Femur (tissue), 1 donor: ENCODE measurements around the gene DNAH10.

ENCODE experiments used
- DNase-seq: peaks from one replicate; pipeline ENCODE4 v3.0.0-alpha.2; 2017

The DNAH10 gene

DNA sequence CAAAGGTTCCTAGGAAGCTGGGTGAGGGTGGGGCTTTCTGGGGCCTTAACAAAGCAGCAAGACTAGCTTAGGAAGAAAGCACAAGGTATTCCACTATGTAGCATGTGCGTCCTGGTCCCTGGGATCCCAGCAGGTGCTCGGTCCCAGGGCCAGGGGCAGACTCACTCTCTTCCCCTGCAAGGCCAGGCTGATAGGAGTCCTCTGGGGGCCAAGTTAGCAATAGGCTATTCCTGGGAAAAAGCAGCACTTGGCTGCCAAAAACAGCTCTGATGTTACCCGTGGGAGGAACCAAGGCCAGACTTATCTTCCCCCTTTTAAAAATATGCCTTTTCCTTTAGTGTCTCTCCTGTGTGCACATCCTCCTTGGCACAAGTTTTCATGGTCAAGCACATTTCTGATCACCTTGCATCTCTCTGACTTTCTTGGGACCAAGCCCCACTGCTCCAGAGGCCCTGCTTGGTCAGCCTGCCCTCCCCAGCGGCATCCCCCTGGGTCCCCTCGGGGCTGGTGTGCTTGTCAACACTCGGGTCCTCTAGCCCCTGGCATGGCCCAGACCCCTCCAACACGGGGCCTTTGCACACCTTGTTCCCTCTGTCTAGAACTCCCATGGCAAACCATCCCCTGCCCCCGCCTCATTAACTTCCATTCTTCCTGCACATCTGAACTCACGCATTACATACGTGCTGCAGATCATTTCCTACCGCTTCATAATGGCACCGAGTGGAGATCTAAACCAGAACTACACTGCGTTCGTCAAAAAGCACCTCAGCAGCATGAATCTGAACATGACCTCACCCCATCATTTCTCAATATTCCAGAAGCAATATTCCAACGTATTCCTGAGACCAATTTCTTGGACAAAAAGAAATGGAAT, 188.6 kb downstream of the DNAH10 start:
- no peak for DNase-seq

DNA sequence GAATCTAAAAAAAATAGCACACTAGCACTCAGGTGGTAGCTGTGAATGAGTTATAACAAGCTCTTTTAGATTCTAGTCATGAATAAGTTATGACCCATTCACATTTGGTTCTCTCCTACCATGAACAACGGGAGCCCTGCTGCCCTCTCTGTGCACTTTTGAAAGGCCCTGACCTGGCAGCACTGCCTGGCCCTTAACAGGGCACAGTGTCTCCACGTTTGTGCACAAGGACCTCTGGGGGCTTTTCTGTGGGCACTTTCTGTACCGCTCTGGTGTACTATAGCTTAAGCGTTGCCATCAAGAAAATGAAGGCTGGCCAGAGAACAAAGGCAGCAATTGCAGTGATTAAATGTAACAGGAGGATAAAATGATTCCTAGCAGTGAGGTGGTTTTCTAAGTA, 189.4 kb downstream of the DNAH10 start:
- no peak for DNase-seq

DNA sequence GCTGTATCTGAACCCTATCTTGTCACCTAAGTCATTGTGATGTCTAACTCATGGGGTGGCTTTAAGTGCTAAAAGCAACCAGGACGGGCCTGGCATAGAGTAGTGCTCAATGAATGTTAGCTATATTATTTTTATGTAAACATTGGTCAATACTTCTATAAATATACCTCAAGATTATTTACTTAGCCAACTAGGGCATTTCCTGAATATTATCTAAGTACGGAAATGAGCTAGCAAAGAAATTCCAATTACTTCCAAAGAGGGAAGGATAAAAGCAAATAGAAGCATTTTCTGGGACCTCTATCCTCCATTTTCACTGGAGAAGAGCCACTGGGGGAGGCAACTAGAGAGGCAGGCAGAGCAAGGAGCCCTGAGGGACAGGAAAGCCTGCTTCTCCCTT, 189.9 kb downstream of the DNAH10 start:
- DNase-seq, result no peak

DNA sequence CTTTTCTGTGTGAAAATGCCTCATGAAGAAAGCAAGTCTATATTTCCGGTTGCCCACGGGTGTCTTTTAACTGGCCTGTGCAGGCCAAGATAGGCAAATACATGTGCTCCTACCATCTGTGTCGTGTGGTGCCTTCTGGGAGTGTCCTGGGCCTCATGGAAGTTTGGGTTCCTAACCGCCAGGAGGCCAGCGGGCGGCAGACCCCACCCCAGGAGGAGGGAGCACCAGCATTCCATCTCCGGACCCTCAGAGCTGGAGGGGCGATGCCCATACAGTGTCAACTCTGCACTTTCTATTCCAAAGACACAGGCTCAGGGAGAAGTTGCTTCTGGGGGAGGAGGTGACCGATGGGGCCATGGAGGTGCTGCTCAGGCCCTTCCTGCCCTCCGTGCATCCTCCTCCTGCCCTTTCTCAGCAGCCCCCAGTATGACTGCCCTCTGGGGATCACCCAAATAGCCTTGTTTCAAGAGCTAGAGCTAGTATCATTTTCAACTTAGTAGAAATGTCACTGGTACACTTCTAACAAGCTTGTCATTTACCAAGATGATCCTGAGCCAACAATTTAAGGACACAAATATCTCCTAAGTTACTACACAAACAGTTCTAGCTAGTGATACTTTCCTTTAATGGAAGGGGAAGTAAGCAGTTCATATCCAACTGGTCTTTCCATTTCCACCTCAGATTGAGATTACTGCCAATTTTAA, 192.7 kb downstream of the DNAH10 start:
- no peak for DNase-seq

GRCh38 chr12:123956249-123956648, 194.1 kb downstream of the DNAH10 start:
- no peak for DNase-seq

DNA sequence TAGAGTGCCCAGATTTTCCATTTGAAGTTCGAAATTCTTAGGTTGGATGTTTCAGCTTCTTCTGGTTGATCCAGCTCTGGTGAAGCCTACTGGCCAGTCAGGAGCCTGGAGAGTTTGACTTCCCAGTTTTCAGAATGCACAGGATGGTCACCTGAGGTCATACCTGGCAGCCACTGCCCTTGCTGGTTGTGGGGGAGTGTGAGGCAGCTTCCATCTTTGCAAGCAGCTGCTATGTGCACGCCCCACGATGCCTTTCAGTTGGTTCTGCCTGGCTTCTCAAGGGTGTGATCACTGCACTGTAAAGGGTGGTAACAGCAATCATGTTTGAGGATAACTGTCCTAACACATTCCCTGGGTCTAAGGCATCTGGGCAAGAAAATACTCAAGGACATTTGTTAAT, 195.1 kb downstream of the DNAH10 start:
- DNase-seq, result no peak

DNA sequence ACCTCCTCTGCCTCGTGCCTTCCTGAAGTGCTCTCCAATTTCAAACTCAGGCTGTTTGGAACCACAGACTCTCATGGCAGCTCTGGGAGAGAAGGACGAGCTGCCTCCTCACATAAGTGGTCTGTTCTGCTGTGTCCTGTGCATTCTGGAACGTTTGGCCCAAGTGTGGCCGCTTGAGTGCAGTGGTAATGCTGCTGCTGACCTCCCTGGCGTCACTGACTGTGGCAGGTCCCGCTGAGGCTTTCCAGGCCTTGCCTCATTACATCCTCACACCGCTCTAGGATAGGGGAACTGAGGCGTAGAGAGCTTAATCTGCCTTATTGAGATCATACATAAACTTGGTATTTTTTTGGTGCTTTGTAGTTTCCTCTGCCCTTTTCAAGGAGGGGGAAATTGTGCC, 196.4 kb downstream of the DNAH10 start:
- DNase-seq, result no peak

- no peak for DNase-seq
Measured at GRCh38 chr12:123958876-123959275, 196.8 kb downstream of the DNAH10 start.

- no peak for DNase-seq
Measured at GRCh38 chr12:123960029-123960735, 198.1 kb downstream of the DNAH10 start.

DNA sequence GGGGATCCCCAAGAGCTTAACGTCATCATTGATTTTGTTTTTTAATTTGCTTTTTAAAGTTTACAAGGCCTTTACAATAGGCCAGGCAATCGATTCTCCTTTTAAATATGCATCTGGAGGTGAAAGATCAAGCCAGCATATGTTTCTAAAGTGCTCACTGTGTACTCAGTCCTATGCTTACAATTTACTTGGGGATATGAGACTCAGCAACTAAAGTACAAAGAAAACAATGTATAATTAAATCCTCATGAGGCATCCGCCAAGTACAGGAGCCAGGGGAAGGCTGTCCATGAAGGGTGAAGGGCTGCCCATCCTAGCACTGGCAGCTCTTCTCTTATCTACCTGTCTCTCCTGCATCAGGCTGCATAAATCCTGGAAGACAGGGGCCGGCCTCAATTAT, 198.8 kb downstream of the DNAH10 start:
- no peak for DNase-seq

DNA sequence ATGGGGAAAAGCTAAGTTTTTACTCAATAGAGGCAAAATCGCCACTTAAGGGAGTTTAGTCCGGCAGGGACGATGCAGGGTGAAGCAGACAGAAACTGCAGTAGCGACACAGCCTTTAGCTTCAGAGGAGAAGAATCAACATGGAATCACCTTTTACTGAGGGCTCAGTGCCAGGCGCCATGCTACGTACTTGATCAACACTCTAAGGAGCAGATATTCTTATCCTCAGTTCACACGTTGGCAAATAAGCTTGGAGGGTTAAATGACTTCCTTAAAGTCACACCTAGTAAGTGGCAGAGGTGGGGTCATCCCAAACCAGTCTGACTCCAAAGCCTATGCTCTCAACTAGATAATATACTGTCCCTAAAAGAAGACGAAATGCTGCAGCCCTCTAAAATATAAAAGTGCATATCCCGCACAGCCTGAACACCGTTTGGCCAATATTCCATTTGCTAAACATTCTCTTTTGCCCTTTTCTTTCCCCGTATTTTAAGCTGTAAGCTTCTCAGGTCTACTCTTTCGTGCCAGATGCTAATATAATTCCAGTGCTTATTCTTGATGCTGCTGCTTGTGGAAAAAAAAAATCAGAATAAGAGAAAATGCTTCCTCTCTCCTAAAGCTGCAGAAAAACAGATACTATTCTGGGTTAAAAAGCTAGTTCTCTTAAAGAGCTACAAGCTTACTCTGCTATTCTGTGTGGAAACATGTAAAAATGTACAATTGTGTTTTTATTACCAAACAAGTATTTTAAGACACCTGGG, 199.7 kb downstream of the DNAH10 start:
- no peak for DNase-seq

DNA sequence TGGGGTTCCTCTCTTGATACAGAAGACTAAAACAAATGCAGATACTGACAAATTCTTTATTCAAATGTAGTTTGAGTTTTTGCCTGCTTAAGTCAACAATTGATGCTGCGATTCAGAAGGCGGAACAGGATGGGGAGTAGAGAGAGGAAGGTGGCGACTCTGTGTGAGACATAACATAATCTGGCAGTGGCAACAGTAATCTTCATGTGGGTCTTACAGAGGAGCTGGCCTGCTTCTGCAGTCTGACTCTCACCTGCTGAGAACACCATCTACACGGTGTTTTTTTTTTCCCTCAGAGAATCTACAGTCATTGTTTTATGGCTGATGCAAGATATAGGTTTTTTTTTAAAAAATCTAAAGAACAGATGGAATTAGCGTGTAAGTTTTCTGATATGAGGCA, 200.4 kb downstream of the DNAH10 start:
- no peak for DNase-seq

DNA sequence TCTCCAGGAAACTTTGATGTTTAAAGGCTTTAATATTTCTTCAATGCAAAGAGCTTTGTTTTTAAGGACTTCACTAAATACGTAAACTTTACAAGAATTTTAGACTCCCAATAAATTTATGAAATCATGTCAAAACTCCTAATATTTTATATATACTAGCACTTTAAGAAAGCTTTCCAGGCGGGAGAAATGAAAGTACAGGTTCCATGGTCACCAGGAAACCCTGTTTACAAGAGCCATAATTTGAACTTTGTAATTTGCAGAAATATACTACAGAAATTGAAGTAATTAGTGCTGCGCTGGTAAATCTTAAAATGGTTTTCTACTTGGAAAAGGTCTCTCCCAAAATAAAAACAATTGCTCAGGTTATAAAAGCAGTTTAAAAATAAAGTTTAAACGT, 201.7 kb downstream of the DNAH10 start:
- DNase-seq, result no peak

DNA sequence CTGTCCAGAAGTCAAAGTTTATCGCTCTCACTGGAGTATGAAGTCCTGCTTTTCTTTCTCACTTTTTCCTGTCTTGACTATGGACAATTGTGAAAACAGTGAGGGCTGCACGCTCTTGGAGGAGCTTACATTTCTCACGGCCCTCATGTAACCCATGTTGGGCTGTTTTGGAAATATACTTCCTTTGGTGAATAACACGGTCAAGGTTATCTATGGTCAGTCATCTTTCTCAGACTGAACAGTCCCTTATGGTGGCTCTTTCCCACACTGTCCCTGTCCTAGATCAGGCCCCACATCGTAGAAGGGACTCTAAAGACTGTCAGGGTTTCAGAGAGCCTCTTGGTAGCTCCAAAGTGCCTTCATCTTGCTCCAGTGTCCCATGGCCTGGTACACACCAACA, 203.3 kb downstream of the DNAH10 start:
- no peak for DNase-seq

DNA sequence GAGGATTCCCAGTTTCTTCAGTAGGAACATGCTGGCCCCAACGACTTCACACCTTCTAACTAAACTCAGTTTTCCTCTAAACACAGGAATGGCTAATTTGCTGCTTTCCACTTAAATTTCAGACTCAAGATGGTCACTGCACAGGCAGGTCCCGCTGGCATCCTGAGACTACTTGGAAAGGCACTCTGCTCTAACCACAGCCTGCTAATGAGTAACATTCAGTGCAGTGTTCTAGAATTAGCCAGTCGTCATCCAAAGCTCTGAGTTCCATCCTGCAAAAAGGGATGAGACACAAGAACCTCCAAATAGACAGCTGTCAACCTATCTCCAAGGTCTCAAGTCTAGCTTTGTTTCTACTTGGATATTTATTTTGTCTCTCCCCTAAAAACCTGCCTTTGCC, 204.5 kb downstream of the DNAH10 start:
- DNase-seq, result no peak

DNA sequence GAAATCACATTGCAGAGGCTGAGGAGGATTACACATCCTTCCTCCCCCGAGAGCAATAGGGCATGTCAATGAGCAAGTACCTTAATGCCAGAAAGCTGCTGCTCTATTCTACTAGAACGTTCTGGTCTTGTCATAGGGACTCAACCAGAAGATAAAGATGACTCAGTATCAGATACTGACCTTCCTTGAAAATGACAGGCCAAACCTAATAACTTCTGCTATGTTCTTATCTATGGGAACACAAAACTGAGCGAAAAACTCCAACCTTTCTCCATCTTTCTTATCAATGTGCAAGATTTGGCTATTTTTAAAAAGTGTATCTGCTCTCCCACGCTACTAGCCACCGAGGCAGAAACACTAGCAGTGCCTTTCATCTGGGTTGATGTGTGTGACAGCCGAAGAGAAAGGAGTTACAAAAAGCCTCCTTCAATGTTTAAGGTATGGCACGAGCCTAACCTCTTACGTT, 205.1 kb downstream of the DNAH10 start:
- no peak for DNase-seq

DNA sequence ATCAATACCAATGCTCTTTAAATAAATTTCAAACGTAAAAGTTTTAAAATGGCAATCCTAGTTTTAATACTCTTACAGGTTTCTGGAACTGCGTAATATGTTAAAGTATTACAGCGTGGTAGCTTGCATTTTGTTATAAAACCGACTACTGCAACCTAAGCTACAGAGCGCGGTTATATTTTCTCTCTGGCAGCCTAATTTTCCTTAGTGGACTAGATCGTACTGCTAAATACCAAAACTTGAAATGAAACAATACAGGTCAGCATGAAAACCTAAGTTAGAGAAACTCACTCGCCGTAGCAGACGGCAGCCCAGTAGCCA, 209.3 kb downstream of the DNAH10 start:
- no peak for DNase-seq

DNA sequence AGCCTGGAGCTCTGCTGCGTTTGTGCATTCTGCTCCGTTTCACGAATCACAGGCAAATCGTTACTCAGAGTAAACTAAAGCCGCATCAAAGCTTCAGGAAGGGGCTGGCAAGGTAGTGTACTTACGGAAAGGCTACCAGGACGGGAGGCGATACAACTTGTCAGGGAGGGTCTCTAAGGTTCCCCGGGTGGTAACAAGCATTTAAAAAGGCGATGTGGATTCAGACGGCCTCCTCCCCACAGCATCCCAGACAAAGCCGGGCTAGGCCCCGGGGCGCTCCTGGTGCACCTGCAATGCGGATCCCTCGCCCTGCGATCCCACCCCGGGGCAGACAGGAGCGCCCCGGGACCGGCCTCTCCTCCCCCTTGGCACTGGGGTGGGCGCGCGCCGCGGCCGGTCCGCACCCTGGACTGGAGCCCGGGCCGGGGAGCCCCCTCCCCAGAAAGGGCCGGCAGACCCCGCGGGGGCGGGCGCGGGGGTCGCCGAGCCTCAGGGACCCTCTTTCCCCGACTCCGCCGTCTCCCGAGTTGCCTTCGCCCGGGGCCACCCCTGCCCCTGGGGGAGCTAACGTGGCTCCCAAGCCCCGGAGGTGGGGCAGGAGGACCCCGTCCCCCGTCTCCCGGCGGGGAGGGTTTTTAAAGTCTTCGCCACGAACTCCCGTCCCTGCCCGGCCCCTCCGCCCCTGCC, 209.8 kb downstream of the DNAH10 start:
- DNase-seq, result peak; percentile 47

DNA sequence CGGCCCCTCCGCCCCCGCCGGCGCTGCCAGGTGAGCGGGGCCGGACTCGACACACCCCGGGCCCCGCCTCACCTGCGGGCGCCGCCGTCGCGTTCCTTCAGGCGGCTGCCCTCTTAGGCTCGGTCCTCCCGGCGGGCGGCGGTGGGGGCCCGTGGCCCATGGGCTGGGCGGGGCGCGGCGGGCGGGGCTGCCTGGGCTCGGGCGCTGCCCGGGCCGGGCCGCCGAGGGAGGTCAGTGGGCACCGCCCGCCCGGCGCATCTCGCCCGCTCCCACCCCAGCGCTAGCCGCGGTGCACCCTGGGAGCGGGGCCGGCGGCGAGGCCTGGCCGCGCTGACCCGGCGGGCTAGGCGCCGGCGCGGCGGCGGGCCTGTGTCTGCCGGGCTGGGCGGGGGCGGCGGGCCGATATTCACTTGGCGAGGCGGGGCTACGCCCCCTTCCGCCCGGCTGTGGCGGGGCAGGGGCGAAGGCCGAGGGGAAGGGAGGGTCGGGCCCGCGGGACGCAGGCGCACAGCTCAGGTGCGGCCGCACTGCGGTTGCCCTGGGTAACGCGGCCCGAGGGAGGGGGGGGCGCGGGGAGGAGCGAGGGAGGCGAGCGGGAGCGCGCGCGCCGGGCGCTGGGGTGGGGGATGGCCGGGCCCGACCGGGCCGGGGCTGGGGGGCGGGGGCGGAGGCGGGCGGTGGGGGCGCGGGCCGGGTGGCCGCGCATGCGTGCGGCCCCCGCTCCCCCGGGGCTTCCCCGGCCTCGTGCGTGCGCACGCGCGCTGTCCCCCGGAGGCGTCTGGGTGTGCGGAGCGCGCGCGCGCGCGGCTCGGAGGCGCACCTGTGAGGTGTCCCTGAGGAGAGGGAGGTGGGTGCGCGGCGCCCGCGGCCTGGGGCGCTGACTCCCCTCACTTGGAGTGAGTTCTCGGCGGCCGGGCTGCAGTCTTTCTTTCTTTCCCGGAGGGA, 210.6 kb downstream of the DNAH10 start, which contains the start of the genes CCDC92 and ZNF664:
TSS of gene CCDC92 (minus strand) at position 375 of the 945 bp plus-strand sequence. CDS start 28,526 bp downstream, outside the sequence.
TSS of gene ZNF664 (plus strand) at position 759 of the 945 bp plus-strand sequence. CDS start 38,930 bp downstream, outside the sequence.
- peak; percentile 95 for DNase-seq

DNA sequence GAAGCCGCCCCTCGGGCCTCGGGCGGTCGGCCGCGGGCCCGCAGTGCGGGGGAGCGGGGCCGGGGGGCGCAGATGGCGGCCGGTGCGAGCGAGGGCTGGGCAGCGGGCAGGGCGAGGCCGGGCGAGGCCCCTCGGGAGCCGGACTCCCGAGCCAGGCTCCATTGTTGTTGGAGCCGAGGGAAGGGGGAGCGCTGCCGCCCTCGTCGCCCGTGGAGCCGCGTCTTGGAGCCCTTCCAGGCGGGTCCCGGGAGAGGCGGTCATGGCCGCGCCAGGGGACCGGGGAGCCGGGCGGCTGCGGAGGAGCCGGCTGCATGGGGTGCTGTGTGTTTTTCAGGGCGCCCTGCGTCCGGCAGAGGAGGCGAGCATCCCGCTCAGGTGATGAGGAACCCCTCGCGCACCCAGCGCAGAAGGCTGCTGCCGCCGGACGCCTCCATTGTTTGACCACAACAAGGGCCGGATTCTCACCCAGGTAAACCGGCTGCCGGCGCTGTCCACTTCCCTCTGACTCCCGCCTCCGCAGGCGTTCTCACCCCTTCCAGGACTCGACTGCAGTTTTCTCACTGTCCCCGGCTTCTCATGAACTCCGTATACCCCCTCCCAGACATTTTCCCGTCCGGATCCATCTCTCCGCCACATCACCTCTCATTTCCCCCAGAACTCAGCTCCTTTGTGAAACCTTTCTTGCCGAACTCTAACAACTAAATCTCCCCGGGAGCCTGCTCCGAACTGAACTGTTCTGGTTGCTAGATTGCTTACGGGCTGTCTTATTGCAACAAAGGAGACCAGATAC, 211.6 kb downstream of the DNAH10 start:
- DNase-seq, result peak; percentile 53
